T-helper 17 cell (primary cell): ENCODE results near the gene SLC9A1. TPM values are rescaled to one million over a fixed set of nuclear protein-coding genes. Genes with fewer than 3 reads are reported as not detected.

Experiments used
- ATAC-seq: fragments of 150-1000 bp; cut with Tn5 transposase; 2 replicates; pipeline ENCODE4 v1.10.0; 2021; ENCODE audit warnings: mild to moderate bottlenecking, moderate library complexity
- DNase-seq, 3 donors: peaks; one replicate each; pipeline versions ENCODE4 v3.0.0 to v3.0.0-alpha.2; 2020 to 2021
- H3K9me3 ChIP-seq: one replicate; pipeline ENCODE4 v1.7.0; 2013; ENCODE audit warnings: low read length, mild to moderate bottlenecking; ENCODE audit not compliant: control insufficient read depth, poor library complexity, severe bottlenecking
- H3K27ac Mint-ChIP-seq: one replicate; pipeline ENCODE4 v1.8.0; 2022; ENCODE audit warnings: mild to moderate bottlenecking, moderate library complexity, mixed read lengths
- H3K27me3 Mint-ChIP-seq: one replicate; pipeline ENCODE4 v1.8.0; 2022; ENCODE audit warnings: mixed read lengths
- H3K36me3 Mint-ChIP-seq: one replicate; pipeline ENCODE4 v1.8.0; 2022; ENCODE audit warnings: low read depth, mixed read lengths
- H3K4me1 Mint-ChIP-seq: one replicate; pipeline ENCODE4 v1.8.0; 2022; ENCODE audit warnings: mild to moderate bottlenecking, mixed read lengths
- H3K4me3 Mint-ChIP-seq: one replicate; pipeline ENCODE4 v1.8.0; 2022; ENCODE audit warnings: mild to moderate bottlenecking, moderate library complexity, mixed read lengths
- total RNA-seq, 4 donors: library from RNA in 2 of 4; stranded (reverse) in 2 of 4; gene quantifications; one replicate each; pipeline ENCODE4 v1.2.3 and lab custom pipeline; 2022 to 2026

The SLC9A1 gene
- total RNA-seq, 2 donors from 2014 or later: 21.4 to 30.4 TPM

DNA sequence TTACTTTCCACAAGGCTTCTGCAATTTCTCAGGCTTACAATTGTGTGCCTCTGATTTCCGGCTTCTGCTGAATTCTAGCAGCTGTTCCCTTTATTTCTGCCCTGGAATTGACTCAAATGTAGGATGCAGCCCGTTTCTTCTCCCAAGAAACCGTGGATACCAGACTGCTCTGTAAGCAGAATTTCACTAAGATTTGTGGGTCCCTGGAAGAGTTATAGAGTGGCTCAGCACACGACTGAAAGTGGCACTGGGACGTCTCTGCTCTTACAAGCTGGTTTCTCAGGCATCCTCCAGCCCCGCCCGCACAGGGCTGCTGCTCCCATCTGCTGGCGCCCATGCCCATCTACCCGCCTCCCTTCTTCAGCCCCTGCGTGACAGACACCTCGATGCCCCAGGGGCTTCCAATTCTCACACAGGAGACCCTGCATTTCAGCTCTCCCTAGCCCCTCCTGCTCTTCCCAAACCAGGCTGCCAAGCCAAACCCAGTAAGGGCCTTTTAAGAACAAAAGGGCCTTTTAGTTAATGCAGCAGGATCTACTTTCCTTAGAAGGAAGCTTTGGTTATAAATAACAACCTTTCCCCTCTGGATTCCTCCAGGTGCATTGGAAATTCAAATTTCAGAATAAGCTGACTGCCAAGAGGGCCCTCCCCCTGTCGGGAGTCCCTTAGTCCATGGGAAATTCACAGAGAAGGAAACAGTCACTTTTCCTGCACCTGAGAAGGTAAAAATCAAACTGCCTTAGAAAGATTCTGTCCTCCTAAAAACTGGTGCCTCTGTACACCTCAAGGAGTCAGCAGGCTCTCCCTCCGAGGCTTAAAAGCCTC is 96.9 kb downstream of the SLC9A1 start:
- Mint-ChIP-seq H3K27ac (no peak overlapping the region), H3K36me3 (no peaks in the 10 kb centered on the region), H3K27me3 (no peaks in the 10 kb centered on the region), H3K4me1 (no peaks in the 10 kb centered on the region), H3K4me3 (no peak overlapping the region)
- H3K9me3 ChIP-seq: no peaks in the 10 kb centered on the region
- ATAC-seq (no peak), DNase-seq (no peak)

DNA sequence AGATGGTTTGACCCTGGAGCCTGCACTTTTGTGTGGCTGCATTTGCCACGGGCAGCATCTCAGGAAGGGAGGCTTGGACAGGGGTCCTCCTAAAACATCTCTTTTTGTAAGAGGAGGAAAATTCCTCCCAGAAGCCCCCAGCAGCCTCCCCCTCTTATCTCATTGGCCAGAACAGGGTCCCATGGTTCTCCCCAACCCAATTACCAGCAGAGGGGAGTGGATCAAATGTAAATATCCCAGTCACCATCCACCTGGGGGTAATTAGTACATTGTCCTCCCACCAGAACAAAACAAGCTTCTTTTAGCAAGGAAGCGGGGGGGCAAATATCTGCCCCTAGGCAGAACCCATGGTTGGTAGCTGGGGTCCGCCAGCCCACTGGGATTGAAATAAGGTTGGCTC is 97.5 kb downstream of the SLC9A1 start:
- H3K27me3 Mint-ChIP-seq: no peaks in the 10 kb centered on the region
- ATAC-seq (no peak), DNase-seq (no peak)
- H3K4me3 Mint-ChIP-seq: no peak overlapping the region
- no peaks in the 10 kb centered on the region for H3K36me3 Mint-ChIP-seq
- no peak overlapping the region for H3K27ac Mint-ChIP-seq
- no peaks in the 10 kb centered on the region for H3K9me3 ChIP-seq
- H3K4me1 Mint-ChIP-seq: no peaks in the 10 kb centered on the region

DNA sequence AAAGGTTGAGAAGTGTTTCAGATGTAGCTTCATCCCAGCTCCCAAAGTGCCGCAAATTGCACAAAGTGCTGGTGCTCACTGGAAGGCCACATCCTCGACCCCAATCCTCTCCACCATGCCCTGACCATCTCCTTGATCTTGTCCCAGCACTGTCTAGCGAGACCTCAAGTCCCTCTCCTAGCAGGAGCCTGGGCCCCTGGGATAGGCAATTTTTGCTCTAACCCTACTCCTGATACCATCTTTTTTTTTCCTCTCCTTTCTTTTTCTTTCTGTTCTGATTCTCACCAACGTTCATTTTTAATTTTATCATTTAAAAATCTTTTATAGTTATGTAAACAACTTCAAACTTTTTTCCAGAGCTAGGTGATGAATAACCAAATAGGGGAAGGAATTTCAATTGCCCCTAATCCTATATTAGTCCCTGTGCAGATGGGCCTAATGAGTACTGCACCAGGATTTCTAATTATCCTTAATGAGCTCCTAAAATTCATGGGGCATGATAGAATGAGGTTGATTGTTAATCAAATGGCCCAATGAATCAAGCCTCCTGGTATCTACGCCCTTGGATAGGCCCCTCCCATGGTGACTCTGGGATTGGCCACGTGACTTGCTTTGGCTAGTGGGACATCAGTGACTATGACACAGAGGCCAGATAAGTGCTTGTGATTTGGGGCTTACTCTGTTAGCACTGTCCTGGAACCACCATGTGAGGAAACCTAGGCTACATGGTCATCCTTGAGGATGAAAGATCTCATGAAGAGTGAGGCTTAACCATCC is 100.8 kb downstream of the SLC9A1 start:
- no peaks in the 10 kb centered on the region for H3K36me3 Mint-ChIP-seq
- H3K27ac Mint-ChIP-seq: no peak overlapping the region
- H3K27me3 Mint-ChIP-seq: no peaks in the 10 kb centered on the region

DNA sequence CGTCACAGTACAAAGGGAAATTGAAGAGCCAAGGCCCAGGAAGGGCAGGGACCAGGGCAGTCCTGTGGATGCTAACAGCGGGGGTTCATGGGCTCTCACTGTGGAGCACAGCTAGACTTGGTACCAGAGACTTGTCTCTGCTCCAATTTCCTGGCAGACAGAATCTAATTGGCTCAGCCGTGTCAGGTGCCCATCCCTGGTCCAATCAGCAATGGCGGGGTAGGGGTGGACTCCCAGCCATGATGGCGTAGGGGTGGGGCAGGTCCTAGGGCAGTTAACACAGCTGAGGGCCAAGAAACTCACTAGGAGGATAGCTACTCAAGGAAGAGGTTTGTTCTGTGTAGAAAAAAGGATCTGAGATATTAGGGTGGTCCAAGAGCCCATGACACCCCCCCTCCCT is 102.4 kb downstream of the SLC9A1 start:
- no peak for ATAC-seq
- H3K9me3 ChIP-seq: no peaks in the 10 kb centered on the region
- no peaks in the 10 kb centered on the region for H3K27me3 Mint-ChIP-seq
- H3K4me1 Mint-ChIP-seq: no peaks in the 10 kb centered on the region
- no peaks in the 10 kb centered on the region for H3K36me3 Mint-ChIP-seq
- H3K27ac Mint-ChIP-seq: no peak overlapping the region
- no peak for DNase-seq
- H3K4me3 Mint-ChIP-seq: no peak overlapping the region

More for the DNA sequence above, 100.8 kb downstream of the SLC9A1 start:
- H3K9me3 ChIP-seq: no peaks in the 10 kb centered on the region
- DNase-seq (no peak), ATAC-seq (no peak)
- Mint-ChIP-seq H3K4me3 (no peak overlapping the region), H3K4me1 (no peaks in the 10 kb centered on the region)

DNA sequence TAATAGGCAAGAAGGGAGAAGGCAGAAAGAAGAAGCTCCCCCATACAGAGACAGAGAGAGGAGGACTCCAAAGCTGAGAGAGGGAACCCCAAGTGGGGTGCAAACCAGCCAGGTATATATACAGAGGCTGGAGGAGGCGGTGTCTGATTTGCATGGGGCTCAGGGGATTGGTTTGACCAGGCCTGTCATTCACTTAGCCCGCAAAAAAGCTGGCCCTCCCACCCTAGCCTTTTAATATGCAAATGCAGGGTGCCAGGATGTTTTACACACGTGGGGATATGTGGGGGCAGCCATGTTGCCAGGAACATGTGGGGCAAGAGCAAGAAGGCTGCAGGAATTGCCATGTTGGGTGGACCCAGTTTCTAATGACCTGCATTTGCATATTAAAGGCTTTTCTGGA is 105.3 kb downstream of the SLC9A1 start:
- no peak for DNase-seq
- Mint-ChIP-seq H3K4me3 (no peak overlapping the region), H3K4me1 (peaks cover 10% of the 10 kb centered on the region), H3K36me3 (no peaks in the 10 kb centered on the region), H3K27ac (no peak overlapping the region), H3K27me3 (no peaks in the 10 kb centered on the region)
- ATAC-seq: no peak
- no peaks in the 10 kb centered on the region for H3K9me3 ChIP-seq

DNA sequence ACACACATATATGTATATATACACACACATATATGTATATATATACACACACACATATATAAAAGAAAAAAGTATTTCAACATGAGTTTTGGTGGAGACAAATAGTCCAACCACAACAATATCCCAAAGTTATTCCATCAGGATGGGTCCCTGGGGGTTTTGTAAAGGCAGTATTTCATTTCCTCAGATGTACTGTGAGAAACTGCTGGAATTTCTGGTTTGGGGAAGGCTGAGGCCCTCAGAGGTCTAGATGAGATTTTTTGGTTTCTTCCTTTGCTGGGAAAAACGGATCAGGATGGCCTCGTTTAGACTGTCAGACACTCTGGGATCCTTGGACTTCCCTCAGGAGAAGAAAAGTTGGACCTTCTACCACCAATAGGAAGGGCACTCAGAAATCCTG is 105.8 kb downstream of the SLC9A1 start:
- no peak overlapping the region for H3K4me3 Mint-ChIP-seq
- no peaks in the 10 kb centered on the region for H3K9me3 ChIP-seq
- no peak for ATAC-seq
- H3K36me3 Mint-ChIP-seq: no peaks in the 10 kb centered on the region
- no peaks in the 10 kb centered on the region for H3K27me3 Mint-ChIP-seq
- H3K4me1 Mint-ChIP-seq: peaks cover 13% of the 10 kb centered on the region
- DNase-seq: no peak
- H3K27ac Mint-ChIP-seq: no peak overlapping the region

Other genes starting within 250 kb of the SLC9A1 start
- gene NR0B2, start 241.2 kb downstream of the SLC9A1 start, total RNA-seq: not detected
- gene NUDC, start 233.4 kb downstream of the SLC9A1 start, total RNA-seq: 10 to 100 TPM; 41.8 to 43.0 TPM
- gene KDF1, start 194.7 kb downstream of the SLC9A1 start, total RNA-seq: 1 to 10 TPM in 1 of 2 donors, under 1 TPM in 1; 0.62 to 1.3 TPM
- under 1 TPM in 1 of 2 donors, not detected in 1; 0.22 TPM for gene TRNP1, start 161.4 kb downstream of the SLC9A1 start, total RNA-seq
- gene TENT5B, start 142.3 kb downstream of the SLC9A1 start, total RNA-seq: not detected
- gene WDTC1, start 79.5 kb upstream of the SLC9A1 start, total RNA-seq: 10 to 100 TPM; 30.7 to 32.9 TPM
- gene TMEM222, start 167.0 kb upstream of the SLC9A1 start, total RNA-seq: 10 to 100 TPM; 24.8 to 27.0 TPM
- gene SYTL1, start 186.9 kb upstream of the SLC9A1 start, total RNA-seq: 100 to 1,000 TPM; 206 to 261 TPM
- 1 to 10 TPM; 3.3 to 4.9 TPM for gene MAP3K6, start 211.8 kb upstream of the SLC9A1 start, total RNA-seq
- not detected for gene FCN3, start 219.7 kb upstream of the SLC9A1 start, total RNA-seq
- gene CD164L2, start 228.2 kb upstream of the SLC9A1 start, total RNA-seq: not detected
- gene GPR3, start 237.5 kb upstream of the SLC9A1 start, total RNA-seq: under 1 TPM in 1 of 2 donors, not detected in 1; 0.30 TPM